H7 (cell line): ENCODE measurements around the gene NPM1. TPM values are rescaled to one million over a fixed set of nuclear protein-coding genes. Genes with fewer than 3 reads are reported as not detected.
"Not testable (repeated sequence)": the region's sequence is repeated elsewhere in the genome, so short reads cannot be mapped to it uniquely, and the experiment has no call there.

Experiments
- DNase-seq: peaks from one replicate; pipeline ENCODE4 v3.0.0; 2012
- H3K27me3 ChIP-seq: 2 replicates; pipeline ENCODE4 v1.6.0; 2011; ENCODE audit warnings: mild to moderate bottlenecking, low read length; ENCODE audit not compliant: control insufficient read depth, insufficient read depth
- H3K36me3 ChIP-seq: replicated peaks from 2 replicates; pipeline ENCODE4 v1.5.1; 2011; ENCODE audit warnings: low read length; ENCODE audit not compliant: control insufficient read depth, insufficient read depth
- H3K4me3 ChIP-seq: 2 replicates; pipeline ENCODE4 v1.5.1; 2011; ENCODE audit warnings: low read depth, mild to moderate bottlenecking, control low read depth, low read length, moderate library complexity; ENCODE audit not compliant: insufficient read depth
- total RNA-seq: library from RNA; depleted of rRNA; stranded (reverse); fragments of >200 nt; shearing (Covaris generic); gene quantifications from 2 replicates; pipeline ENCODE4 v1.2.3, GENCODE V29; 2014

Gene NPM1
- total RNA-seq, 1 experiment from 2014 or later, result 2,089 TPM

- peaks cover 26% of the 10 kb centered on the region for H3K36me3 ChIP-seq
- no peak overlapping the region for H3K4me3 ChIP-seq
- DNase-seq, result no peak
- no peaks in the 10 kb centered on the region for H3K27me3 ChIP-seq
Measured at GRCh38 chr5:171412186-171412585, 24.5 kb downstream of the NPM1 start.

GRCh38 chr5:171413153-171413910, 25.7 kb downstream of the NPM1 start:
- H3K27me3 ChIP-seq, result no peaks in the 10 kb centered on the region
- H3K36me3 ChIP-seq, result peaks cover 23% of the 10 kb centered on the region
- DNase-seq, result no peak

GRCh38 chr5:171413993-171414392, 26.3 kb downstream of the NPM1 start:
- peaks cover 19% of the 10 kb centered on the region for H3K36me3 ChIP-seq
- H3K27me3 ChIP-seq, H3K4me3 ChIP-seq, DNase-seq: not testable (repeated sequence)

More at GRCh38 chr5:171413153-171413910, 25.7 kb downstream of the NPM1 start:
- no peak overlapping the region for H3K4me3 ChIP-seq

GRCh38 chr5:171415115-171415730, 27.6 kb downstream of the NPM1 start:
- Histone ChIP-seq H3K27me3 (peaks cover 13% of the 10 kb centered on the region), H3K36me3 (peaks cover 12% of the 10 kb centered on the region), H3K4me3 (no peak overlapping the region)
- DNase-seq, result peak; percentile 15

- Histone ChIP-seq H3K27me3 (peaks cover 25% of the 10 kb centered on the region), H3K4me3 (no peak overlapping the region), H3K36me3 (peaks cover 5% of the 10 kb centered on the region)
- DNase-seq, result no peak
Measured at GRCh38 chr5:171416160-171417049, 28.8 kb downstream of the NPM1 start.

GRCh38 chr5:171418316-171418981, 30.8 kb downstream of the NPM1 start:
- Histone ChIP-seq H3K27me3 (peaks cover 36% of the 10 kb centered on the region), H3K36me3 (no peaks in the 10 kb centered on the region), H3K4me3 (peak overlapping the region; percentile 69)
- DNase-seq, result peak; percentile 95

- Histone ChIP-seq H3K36me3 (no peaks in the 10 kb centered on the region), H3K4me3 (peak within 1 kb of the TSS; percentile 69), H3K27me3 (peaks cover 36% of the 10 kb centered on the region)
- peak; percentile 90 for DNase-seq
Measured at GRCh38 chr5:171418982-171419687, 31.5 kb downstream of the NPM1 start, which contains the start of gene FGF18. TSS of gene FGF18 (plus strand) at chr5:171419647. CDS start at chr5:171420200, 553 bp downstream.

GRCh38 chr5:171419688-171420430, 32.2 kb downstream of the NPM1 start:
- H3K4me3 ChIP-seq, result peak overlapping the region; percentile 69
- peaks cover 36% of the 10 kb centered on the region for H3K27me3 ChIP-seq
- H3K36me3 ChIP-seq, result no peaks in the 10 kb centered on the region
- peak; percentile 83 for DNase-seq

- DNase-seq, result peak; percentile 76
- Histone ChIP-seq H3K4me3 (peak overlapping the region; percentile 69), H3K27me3 (peaks cover 36% of the 10 kb centered on the region), H3K36me3 (no peaks in the 10 kb centered on the region)
Measured at GRCh38 chr5:171420431-171421241, 33.0 kb downstream of the NPM1 start.

GRCh38 chr5:171421331-171422262, 33.9 kb downstream of the NPM1 start:
- Histone ChIP-seq H3K36me3 (no peaks in the 10 kb centered on the region), H3K27me3 (peaks cover 36% of the 10 kb centered on the region), H3K4me3 (peak overlapping the region; percentile 69; the same call in 1 of the 2 replicates)
- peak; percentile 63 for DNase-seq

- no peaks in the 10 kb centered on the region for H3K36me3 ChIP-seq
- peaks cover 36% of the 10 kb centered on the region for H3K27me3 ChIP-seq
- DNase-seq, result no peak
- no peak overlapping the region for H3K4me3 ChIP-seq
Measured at GRCh38 chr5:171422495-171422894, 34.8 kb downstream of the NPM1 start.
